DMS79 treated with DMSO at 0.1 percent for 48 hours (cell line): ENCODE measurements around the gene ZNRF3.
"Not testable (repeated sequence)": the region's sequence is repeated elsewhere in the genome, so short reads cannot be mapped to it uniquely, and the experiment has no call there.

Source experiments
- DNase-seq: peaks from one replicate; lab custom pipeline; 2025; lab: John Stamatoyannopoulos, UW

Gene ZNRF3

DNA sequence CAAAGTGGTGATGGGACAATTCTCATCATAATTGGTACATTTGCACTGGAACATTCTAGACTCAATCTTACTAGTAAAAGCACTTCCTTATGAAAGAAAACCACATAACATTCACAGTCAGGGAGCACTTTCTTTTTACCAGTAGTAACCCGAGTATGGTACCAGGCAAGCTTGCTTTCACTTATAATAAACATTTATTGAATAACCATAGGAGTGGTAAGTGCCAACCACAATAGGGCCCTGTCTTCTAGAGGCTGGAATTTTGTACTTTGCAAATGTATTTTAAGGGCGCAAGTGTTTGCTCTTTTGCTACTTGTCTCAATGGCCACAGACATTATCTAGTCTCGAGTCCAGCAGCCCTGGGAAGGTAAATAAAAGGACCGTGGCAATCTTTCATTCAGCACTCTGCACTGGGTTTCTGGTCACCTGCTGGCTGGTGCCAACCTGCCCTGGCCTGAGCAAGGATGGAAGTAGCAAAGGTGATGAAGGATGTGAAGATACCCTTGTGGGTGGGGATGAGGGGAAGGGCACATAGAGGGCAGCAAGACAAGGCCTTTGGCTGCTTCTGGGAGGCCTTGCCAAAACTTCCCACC is 154.1 kb downstream of the ZNRF3 start:
- DNase-seq: peak; percentile 24

DNA sequence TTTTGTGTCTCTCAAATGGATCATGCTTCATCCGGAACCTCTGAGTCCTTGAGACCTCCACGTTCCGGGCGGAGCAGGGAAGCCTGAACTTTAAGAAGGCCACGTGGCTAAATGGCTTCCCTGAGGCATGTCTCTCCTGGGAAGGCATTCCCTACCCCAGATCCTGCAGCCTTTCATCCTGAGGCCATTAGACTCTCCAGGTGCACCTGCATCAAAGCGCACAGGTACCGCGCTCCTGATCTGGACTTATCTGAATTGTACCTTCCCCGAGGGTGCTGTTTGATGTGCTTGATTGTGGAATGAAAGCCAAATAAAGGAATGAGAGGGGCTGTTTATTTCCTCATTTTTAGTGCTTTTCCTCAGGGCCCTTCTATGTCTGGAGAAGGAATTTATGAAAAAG is 155.8 kb downstream of the ZNRF3 start:
- no peak for DNase-seq

DNA sequence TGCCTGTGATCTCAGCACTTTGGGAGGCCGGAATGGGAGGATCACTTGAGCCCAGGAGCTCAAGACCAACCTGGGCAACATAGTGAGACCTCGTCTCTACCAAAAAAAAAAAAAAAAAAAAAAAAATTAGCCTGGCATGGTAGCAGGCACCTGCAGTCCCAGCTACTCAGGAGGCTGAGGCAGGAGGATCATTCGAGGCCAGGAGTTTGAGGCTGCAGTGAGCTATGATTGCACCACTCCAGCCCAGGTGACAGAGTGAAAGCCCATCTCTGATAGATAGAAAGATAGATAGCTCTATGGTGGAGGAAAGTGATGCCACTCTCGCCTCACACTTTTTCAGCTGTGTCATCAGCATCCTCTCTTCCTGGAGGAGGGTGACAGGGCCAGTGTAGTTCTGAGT is 156.3 kb downstream of the ZNRF3 start:
- DNase-seq: not testable (repeated sequence)

DNA sequence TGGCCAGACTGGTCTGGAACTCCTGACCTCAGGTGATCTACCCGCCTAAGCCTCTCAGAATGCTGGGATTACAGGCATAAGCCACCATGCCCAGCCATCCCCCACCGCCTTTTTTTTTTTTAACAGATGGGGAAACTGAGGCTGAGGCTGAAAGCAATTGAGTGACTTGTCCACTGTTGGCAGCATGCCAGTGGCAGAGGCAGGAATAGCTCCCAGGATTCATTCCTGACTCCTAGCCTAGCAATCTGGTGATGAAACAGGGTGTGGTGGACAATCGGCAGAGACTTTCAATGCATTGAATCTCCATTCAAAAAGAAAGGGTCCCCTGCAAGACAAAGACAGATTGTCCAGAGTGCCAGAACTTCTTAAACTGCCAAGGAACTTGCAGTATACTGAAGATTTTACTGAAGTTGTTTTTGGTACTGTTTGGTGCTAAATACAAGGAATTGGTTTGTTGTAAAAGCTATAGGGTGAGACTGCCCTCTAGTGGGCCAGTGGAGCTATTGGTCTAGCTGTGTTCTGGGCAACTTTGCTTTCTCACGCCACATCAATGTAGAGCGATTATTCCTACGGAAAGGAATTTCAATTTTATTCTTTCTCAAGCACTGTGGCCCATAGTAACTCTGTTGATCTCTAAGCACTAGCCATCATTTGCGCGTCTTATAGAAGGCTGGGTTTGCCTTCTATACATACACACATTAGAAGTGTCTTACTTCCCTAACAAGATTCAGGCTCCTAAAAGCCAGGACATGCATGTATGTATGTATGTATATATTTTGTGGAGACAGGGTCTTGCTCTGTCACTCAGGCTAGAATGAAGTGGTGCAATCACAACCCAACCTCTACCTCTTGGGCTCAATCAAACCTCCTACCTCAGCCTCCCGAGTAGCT is 157.3 kb downstream of the ZNRF3 start:
- DNase-seq: peak; percentile 44

DNA sequence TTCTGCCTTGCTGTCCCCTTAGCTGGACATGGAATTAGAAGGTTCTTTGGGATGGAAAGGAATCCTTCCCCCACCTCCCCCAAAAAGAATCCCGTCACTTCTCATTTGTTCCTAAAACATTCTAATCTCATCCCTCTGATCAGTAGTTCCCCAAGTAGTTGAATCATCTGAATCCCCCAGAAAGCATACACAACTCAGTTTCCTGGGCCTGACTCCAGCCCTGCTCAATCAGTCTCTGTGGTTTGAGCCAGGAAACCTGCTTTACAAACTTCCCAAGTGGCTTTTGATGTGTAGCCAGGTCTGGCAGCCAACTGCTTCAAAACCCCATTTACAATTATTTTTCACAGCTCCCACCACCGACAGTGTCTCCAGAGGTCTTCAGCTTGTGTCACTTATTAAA is 158.0 kb downstream of the ZNRF3 start:
- no peak for DNase-seq

DNA sequence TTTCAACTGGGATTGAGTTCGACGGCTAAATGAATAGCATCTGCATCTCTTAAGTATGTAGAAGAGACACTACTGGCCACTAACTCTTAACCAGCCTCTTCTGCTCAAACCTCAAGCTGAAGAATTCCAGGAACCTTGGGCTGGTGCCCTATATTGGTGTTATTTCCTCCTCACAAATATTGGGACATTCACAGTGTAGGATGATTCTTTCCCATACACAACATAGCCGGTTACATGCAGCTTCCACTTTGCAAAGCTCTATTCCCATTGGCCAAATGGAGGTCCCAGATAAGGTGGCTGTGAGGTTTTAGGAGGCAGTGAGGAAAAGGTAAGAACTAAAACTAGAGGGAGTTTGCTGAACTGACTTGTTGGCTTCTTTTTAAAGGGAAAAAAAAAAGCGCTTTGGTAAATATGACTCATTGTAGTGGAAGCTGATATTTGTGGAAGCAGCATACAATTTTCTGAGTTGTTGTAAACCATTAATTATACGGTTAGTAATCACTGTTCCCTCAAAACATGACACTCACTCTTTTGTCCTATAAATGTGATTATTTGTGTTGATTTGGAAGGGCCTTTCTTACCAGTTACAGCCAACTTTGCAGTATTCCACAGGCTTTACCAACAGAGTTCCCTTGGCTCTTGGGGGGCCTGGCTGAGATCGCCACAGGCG is 160.7 kb downstream of the ZNRF3 start:
- DNase-seq: no peak

- DNase-seq: no peak
Measured at GRCh38 chr22:29044657-29045176, 161.3 kb downstream of the ZNRF3 start.

DNA sequence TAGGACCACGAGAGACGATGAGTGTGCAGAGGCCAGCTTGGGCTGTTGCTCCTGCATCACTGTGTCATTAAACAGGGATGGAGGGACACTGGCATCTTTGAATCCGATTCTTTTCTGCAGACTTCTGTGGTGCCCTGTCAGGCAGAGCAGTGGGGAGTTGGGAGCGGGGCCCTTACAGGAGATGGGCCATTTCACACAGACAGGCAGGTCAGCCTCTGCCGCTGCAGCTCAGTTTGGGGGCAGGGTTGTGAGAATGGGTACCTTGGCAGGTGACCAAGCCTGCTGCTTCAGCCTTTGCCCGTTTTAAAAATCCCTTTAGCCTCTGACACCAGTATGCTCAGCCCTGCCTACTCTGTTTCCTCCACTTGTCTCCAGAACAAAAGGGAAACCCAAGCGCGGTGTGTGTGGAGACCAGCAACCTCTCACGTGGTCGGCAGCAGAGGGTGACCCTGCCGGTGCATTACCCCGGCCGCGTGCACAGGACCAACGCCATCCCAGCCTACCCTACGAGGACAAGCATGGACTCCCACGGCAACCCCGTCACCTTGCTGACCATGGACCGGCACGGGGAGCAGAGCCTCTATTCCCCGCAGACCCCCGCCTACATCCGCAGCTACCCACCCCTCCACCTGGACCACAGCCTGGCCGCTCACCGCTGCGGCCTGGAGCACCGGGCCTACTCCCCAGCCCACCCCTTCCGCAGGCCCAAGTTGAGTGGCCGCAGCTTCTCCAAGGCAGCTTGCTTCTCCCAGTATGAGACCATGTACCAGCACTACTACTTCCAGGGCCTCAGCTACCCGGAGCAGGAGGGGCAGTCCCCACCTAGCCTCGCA is 165.7 kb downstream of the ZNRF3 start:
- no peak for DNase-seq

DNA sequence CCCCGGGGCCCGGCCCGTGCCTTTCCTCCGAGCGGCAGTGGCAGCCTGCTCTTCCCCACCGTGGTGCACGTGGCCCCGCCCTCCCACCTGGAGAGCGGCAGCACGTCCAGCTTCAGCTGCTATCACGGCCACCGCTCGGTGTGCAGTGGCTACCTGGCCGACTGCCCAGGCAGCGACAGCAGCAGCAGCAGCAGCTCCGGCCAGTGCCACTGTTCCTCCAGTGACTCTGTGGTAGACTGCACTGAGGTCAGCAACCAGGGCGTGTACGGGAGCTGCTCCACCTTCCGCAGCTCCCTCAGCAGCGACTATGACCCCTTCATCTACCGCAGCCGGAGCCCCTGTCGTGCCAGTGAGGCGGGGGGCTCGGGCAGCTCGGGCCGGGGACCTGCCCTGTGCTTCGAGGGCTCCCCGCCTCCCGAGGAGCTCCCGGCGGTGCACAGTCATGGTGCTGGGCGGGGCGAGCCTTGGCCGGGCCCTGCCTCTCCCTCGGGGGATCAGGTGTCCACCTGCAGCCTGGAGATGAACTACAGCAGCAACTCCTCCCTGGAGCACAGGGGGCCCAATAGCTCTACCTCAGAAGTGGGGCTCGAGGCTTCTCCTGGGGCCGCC is 166.4 kb downstream of the ZNRF3 start:
- DNase-seq: peak; percentile 14

DNA sequence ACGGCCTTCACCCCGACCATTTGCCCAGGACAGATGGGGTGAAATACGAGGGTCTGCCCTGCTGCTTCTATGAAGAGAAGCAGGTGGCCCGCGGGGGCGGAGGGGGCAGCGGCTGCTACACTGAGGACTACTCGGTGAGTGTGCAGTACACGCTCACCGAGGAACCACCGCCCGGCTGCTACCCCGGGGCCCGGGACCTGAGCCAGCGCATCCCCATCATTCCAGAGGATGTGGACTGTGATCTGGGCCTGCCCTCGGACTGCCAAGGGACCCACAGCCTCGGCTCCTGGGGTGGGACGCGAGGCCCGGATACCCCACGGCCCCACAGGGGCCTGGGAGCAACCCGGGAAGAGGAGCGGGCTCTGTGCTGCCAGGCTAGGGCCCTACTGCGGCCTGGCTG is 167.1 kb downstream of the ZNRF3 start:
- no peak for DNase-seq

- DNase-seq: no peak
Measured at GRCh38 chr22:29053048-29053702, 169.8 kb downstream of the ZNRF3 start.

- no peak for DNase-seq
Measured at GRCh38 chr22:29054251-29054767, 170.9 kb downstream of the ZNRF3 start.

- peak; percentile 7 for DNase-seq
Measured at GRCh38 chr22:29055192-29055830, 171.9 kb downstream of the ZNRF3 start.

DNA sequence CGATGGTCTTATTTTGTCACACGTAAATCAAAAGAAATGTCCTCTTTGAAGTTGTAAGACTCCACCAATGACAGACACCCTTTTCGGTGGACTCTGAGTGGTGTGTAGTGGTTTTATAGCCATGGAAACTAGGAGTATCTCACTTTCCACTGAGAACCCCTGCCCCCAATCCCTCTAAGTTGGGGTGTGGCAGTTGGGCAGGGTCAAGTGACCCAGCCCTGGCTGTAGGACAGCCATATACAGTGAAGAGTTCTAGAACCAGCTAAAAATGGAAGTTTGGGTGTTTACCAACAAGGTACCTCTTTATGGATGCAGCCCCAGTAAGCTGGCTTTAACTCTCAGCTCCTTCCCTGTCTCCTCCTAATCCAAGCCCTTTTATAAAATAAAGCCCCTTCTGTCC is 173.1 kb downstream of the ZNRF3 start:
- DNase-seq: no peak

DNA sequence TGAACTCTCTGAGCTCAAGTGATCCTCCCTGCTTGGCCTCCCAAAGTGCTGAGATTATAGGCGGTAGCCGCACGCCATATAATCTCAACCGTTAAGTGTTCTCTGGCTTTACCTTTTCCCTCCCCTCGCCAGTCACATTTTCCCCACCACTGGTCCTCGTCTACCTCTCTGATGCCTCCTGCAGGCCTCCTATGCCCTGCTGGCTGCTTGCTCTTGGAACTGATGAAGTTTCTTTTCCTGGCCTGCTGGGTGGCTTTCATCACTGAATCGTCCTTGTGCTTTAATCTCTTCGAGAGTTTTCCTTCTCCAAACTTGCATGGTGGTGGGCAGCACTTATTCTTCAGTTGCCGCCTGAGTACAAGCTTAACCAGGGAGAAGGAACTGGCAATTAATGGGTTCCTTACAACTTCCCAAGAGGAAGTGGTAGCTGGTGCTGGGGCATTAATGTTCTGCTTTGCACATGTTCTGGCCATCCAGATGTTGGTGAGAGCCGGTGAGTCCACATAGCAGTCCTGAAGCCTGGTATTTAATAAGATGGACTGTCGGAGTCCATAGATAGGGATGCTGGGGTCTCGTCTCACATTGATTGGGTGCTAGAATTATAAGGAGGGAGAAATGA is 177.0 kb downstream of the ZNRF3 start:
- no peak for DNase-seq

DNA sequence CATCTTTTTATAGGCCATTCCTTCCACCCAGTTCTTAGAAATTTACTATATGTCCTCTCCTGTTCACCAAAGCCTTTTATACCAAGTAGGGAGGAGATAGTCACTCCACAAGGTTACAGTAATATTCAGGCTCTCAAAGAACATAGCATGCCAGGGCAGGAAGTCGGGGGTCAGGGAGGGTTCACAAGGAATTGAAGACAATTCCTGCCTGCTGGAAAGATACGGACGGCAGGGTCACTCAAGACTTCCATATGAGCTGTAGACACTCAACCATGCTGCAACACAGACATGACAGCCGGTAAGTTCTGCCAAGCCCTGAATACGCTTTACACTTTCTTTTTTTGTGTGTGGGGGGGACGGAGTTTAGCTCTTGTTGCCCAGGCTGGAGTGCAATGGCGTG is 177.6 kb downstream of the ZNRF3 start:
- no peak for DNase-seq

GRCh38 chr22:29061773-29062172 is 178.4 kb downstream of the ZNRF3 start, which contains the start of gene C22orf31:
Gene C22orf31, minus strand, starts transcription at chr22:29061831. Its CDS starts 39 bp downstream, at chr22:29061792.
- no peak for DNase-seq

DNA sequence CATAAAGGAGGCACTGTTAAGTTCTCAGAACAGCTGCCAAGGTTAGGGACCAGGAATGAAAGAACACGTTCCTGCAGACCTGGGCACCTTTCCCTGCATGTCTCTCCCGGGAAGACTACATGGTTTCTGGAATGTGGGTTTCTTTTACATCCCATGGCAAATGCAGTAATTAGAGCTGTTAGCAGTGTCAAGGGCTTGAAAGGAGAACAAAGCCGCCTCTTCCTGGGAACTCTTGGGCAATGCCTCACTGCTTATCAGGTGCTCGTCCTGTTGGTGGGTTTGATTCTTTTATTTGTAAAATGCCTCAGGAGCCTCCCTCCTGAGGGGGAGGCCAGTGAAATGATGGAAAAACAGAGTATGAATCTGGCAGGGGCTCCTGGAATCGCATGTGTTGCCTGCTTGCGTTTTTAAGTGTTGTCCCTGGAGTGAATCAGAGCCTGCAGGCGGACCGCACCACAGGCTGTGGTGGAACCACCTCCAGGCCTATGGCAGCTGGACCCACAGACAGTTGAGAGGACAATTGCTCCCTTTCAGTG is 179.0 kb downstream of the ZNRF3 start:
- no peak for DNase-seq

DNA sequence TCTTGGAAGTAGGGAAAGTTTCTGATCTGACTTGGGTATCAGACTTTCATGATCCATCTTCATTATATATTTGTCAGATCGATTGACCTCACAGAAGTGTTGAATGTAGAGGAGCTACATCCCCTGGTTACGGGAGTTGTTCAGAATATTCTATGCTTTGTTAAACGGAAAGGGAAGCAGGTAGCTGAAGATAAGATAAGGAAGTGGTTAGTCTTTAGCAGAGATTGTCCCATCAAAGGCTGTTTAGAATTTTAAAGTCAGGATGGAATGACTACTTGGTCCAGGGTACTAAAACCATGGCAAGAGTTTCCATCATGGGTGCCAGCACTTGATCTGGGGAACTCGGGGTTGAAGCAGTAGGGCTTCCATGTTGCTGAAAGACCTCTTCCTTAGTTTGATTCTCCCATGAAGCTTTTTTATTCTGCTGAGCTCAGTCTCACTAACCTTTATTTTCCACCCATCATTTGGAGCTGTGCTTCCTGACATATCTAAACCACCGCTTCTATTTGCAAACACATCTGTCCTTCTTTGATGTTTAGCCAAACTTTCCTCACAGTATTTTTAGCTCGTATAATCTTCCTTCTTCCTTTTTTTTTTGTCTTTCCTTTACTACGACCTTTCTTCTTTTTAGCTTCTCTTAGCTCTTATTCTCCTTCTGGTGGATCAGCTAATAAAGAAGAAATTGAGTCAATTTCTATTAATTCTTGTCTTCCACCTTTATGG is 182.3 kb downstream of the ZNRF3 start:
- DNase-seq: no peak
